ENCODE measurements around the gene ZBTB17.
A peak's percentile ranks its signal among the peaks of the same experiment; 100 is the strongest.
"Not testable (repeated sequence)": the region's sequence is repeated elsewhere in the genome, so short reads cannot be mapped to it uniquely, and the experiment has no call there.

The ZBTB17 gene

GRCh38 chr1:16010837-16011236 is 34.9 kb upstream of the ZBTB17 start:
- DNase-seq: no peak

DNA sequence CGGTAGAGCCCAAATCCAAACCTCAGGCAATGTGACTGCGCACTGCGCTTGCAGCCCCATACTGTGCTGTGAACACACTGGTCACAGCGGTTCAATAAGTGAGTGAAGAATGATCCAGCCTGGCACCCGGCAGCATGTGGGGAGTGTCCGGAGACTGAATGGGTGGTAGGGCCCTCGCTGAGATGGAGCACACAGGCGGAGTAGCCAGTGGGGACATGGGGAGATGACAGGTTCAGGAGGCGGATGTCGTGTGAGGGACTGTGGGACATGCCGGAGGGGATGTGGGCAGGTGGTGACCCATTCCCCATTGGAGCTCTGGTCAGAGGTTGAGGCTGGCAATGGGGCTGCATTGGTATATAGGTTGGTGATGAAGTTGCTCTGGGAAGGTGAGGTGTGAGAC is 33.8 kb upstream of the ZBTB17 start:
- no peak for DNase-seq

DNA sequence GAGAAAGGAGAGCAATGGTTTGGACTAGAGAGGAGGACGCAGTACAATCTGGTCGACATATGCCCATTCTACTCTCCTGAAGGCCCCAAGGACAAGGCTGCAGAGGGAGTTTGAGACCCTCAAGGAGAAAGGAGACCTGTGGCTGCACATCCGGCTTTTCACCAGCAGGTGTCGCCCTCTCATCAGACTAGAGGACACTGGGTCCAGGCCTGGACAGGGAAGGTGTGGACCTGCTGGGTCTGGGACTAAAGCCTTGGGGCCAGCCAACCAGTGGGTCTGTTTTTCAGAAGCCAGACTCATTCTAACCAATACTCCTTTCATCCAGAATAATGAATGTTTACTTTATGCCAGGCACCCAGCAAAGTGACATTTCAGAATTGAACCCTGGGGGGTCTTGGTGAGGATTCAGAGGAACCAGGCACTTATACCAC is 33.1 kb upstream of the ZBTB17 start:
- DNase-seq: peak; percentile 69

DNA sequence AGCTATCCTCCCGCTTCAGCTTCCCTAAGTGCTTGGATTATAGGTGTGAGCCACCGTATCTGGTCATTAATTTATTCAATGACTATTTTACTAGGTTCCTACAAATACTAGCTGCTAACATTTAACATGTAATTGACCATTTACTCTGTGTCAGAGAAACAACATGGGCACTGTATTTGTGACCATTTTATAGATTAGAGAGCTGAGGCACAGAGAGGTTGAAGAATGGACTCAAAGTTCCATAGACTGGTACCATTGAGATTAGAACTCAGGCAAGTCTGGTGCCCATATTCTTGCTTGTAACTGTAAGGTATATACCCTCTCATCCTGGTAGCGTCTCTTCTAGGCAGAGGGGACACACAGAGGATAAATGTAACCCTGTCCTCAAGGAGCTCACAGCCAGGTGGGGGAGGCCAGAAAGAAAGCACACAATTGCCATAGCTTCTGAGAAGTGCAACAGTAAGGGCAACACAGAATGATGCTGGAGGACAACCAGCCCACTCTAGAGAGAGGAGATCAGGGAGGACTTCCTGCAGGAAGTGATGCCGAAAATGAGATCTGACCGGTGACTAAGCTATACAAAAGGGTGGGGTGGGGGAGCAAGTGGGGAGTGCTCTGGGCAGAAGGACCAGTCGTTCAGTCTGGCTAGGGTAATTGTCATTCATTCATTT is 31.9 kb upstream of the ZBTB17 start:
- DNase-seq: no peak

DNA sequence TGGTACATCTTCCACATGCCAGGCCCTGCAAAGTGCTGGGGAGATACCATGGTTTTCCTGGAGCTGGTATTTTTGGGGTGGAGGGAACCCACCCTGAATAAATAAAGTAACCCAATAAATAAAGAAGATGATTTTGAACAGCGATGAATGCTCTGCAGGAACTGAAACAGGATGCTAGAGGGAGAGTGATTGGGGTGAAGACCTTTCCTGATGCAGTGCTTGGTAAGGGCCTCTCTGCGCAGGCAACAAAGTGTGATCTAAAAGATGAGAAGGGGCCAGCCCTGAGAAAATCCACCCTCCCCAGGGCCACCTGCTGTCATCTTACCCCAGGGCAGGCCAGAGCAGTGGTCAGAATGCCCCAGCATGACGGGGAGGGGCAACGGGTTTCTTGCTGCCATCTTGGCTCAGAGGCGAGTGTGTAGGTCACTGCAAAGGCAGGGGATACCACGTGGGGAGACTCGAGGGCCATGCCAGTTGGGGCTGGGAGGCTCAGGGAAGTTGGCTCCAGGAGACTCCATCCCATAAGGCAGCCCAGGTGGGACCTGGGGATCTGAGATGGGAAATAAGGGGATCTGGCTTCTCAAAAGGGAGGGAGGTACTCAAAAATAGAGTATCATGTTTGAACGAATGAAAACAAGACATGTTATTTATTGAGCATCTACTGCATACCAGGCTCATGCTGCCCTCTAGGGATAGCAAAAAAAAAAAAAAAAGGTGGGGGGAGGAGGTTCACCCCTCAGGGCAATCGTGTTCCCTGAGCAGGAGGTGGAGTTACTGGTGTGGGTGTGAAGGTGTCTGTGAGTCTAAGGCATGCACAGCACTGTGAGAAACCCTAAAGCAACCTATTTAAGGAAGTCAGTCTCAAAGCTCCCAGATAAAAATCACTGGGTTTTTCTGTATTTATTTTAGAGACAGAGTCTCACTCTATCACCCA is 30.9 kb upstream of the ZBTB17 start:
- no peak for DNase-seq

DNA sequence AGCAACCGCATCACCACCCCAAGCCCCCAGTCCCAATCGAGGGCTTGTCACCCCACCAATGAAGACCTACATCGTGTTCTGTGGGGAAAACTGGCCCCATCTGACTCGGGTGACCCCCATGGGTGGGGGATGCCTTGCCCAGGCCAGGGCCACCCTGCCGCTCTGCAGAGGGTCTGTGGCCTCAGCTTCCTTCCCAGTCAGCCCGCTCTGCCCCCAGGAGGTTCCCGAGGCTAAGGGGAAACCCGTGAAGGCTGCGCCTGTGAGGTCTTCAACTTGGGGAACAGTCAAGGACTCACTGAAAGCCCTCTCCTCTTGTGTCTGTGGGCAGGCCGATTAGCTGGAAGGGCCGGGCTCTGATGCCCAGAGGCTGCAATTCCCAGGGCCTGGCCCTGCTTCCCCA is 30.1 kb upstream of the ZBTB17 start:
- no peak for DNase-seq

DNA sequence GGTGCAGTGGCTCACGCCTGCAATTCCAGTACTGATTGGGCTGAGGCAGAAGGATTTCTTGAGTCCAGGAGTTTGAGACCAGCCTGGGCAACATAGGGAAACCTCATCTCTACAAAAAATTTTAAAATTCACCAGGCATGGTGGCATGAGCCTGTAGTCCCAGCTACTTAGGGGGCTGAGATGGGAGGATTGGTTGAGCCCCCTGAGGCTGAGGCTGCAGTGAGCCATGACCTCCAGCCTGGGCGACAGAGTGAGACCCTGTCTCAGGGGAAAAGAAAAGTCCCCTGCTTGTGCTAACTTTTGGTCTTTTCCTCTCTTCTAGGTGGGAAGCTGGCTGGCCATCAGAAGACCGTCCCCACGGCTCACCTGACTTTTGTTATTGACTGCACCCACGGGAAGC is 29.7 kb upstream of the ZBTB17 start:
- no peak for DNase-seq

DNA sequence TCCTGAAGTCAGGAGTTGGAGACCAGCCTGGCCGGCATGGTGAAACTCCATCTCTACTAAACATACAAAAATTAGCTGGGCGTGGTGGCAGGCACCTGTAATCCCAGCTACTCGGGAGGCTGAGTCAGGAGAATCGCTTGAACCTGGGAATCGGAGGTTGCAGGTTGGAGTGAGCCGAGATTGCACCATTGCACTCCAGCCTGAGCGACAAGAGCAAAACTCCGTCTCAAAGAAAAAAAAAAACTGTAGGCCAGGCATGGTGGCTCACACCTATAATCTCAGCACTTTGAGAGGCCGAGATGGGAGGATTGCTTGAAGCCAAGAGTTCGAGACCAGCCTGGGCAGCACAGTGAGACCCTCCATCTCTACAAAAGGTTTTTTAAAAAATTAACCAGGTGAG is 25.4 kb upstream of the ZBTB17 start:
- DNase-seq: not testable (repeated sequence)

- DNase-seq: no peak
Measured at GRCh38 chr1:15998929-15999328, 23.0 kb upstream of the ZBTB17 start.

- DNase-seq: no peak
Measured at GRCh38 chr1:15997637-15998280, 21.9 kb upstream of the ZBTB17 start.

- DNase-seq: no peak
Measured at GRCh38 chr1:15997076-15997585, 21.2 kb upstream of the ZBTB17 start.

- peak; percentile 32 for DNase-seq
Measured at GRCh38 chr1:15994590-15995351, 18.9 kb upstream of the ZBTB17 start.

- no peak for DNase-seq
Measured at GRCh38 chr1:15994081-15994480, 18.2 kb upstream of the ZBTB17 start.

DNA sequence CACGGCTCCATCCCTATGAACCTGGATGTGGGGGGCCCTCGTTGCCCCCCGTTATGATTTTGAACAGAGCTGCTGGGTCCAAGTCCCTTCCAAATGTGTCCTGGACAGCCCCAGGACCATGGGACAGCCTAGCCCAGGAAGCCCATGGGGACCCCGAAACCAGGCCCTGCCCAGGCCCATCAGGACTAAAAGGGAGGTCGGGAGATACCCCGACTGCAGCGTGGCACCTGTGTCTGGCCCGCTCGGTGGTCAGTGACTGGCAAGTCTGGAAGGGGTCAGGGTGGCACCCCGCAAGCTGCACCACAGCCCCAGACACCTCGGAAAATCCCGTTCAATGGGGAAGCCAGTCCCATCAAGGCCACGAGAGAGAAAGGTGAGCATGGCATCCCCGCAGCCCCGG is 17.8 kb upstream of the ZBTB17 start:
- DNase-seq: no peak

GRCh38 chr1:15992582-15993500 is 16.9 kb upstream of the ZBTB17 start:
- DNase-seq: no peak

GRCh38 chr1:15992187-15992553 is 16.3 kb upstream of the ZBTB17 start:
- DNase-seq: no peak

GRCh38 chr1:15991427-15992186 is 15.7 kb upstream of the ZBTB17 start:
- DNase-seq: no peak

DNA sequence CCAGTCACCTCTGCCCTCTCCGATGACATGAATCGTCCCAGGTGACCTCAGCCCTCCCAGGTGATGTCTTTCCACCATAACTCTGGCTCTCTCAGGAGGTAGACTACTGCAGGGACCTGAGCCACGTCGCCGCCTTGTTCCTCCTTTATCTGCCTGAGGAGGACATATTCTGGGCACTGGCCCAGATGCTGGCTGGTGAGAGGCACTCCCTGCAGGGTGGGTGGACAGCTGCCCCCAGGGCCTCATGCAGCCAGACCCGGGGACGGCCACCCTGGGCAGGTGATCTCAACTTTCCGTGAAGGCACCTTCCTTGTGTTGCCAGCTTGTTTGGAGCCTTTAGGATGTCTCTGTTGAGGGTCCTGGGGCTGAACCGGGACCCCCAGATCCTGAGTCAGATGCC is 13.9 kb upstream of the ZBTB17 start:
- no peak for DNase-seq

- no peak for DNase-seq
Measured at GRCh38 chr1:15988856-15989736, 13.2 kb upstream of the ZBTB17 start.
